OCI-LY7 (cell line): ENCODE measurements around the gene STARD3. TPM values are rescaled to one million over a fixed set of nuclear protein-coding genes. Genes with fewer than 3 reads are reported as not detected.

Experiments
- BruUV-seq: library from RNA; stranded (reverse); fragments of 400-500 nt; replicated peaks from 2 replicates; lab custom pipeline; 2021; lab: Mats Ljungman, UMichigan
- CTCF ChIA-PET: fragments of 300-600 bp; sonication (Branson Sonifier 250); formaldehyde crosslinking; loops from one replicate; lab custom pipeline; 2022; ENCODE audit warnings: antibody characterized with exemption; ENCODE audit not compliant: unreplicated experiment; lab: Charles Lee
- POLR2A ChIA-PET: fragments of 300-600 bp; sonication (Branson Sonifier 250); formaldehyde crosslinking; loops from one replicate; lab custom pipeline; 2022; ENCODE audit warnings: antibody characterized with exemption; lab: Charles Lee
- DNase-seq: peaks from one replicate; pipeline ENCODE4 v3.0.0-alpha.2; 2015; ENCODE audit warnings: low spot score
- H2AFZ ChIP-seq: fragments of 200-600 bp; sonication (generic), shearing (Covaris generic); 2 replicates; pipeline ENCODE4 v1.6.1; 2014; ENCODE audit warnings: mild to moderate bottlenecking, antibody characterized with exemption, low read length, moderate library complexity
- H3K27ac ChIP-seq: fragments of 200-600 bp; sonication (generic); 2 replicates; pipeline ENCODE4 v1.5.1; 2014; ENCODE audit warnings: mixed run types, low read depth, mild to moderate bottlenecking, moderate library complexity, low read length, inconsistent platforms; ENCODE audit not compliant: poor library complexity, severe bottlenecking
- H3K36me3 ChIP-seq: fragments of 200-600 bp; sonication (generic); 2 replicates; pipeline ENCODE4 v1.6.1; 2014; ENCODE audit warnings: mild to moderate bottlenecking, antibody characterized with exemption, low read length, moderate library complexity, mixed read lengths; ENCODE audit not compliant: insufficient read depth
- H3K4me1 ChIP-seq: fragments of 200-600 bp; sonication (generic); 2 replicates; pipeline ENCODE4 v1.5.1; 2014; ENCODE audit warnings: mild to moderate bottlenecking, low read length; ENCODE audit not compliant: insufficient read depth, poor library complexity, severe bottlenecking
- H3K4me2 ChIP-seq: fragments of 200-600 bp; sonication (generic); 2 replicates; pipeline ENCODE4 v1.6.1; 2014; ENCODE audit warnings: mild to moderate bottlenecking, low read length
- H3K4me3 ChIP-seq: fragments of 200-600 bp; sonication (generic); 2 replicates; pipeline ENCODE4 v1.5.1; 2014; ENCODE audit warnings: mild to moderate bottlenecking, low read depth, low read length; ENCODE audit not compliant: poor library complexity, severe bottlenecking
- H3K79me2 ChIP-seq: fragments of 200-600 bp; sonication (generic); 2 replicates; pipeline ENCODE4 v1.6.1; 2016; ENCODE audit warnings: low read depth, mild to moderate bottlenecking, low read length, moderate library complexity, mixed read lengths; ENCODE audit not compliant: insufficient read depth
- H3K9me2 ChIP-seq: fragments of 200-600 bp; sonication (generic); 2 replicates; pipeline ENCODE4 v1.6.1; 2016; ENCODE audit warnings: mild to moderate bottlenecking, low read length, mixed read lengths; ENCODE audit not compliant: insufficient read depth
- H3K9me3 ChIP-seq: fragments of 200-600 bp; sonication (generic); 2 replicates; pipeline ENCODE4 v1.6.1; 2014; ENCODE audit warnings: mild to moderate bottlenecking, mixed run types, low read length, mixed read lengths
- H4K20me1 ChIP-seq: fragments of 200-600 bp; sonication (generic); 2 replicates; pipeline ENCODE4 v1.6.1; 2014; ENCODE audit warnings: mild to moderate bottlenecking, antibody characterized with exemption, low read length, moderate library complexity, mixed read lengths; ENCODE audit not compliant: insufficient read depth
- EZH2phosphoT487 ChIP-seq: fragments of 200-600 bp; sonication (generic); IDR thresholded peaks from 2 replicates; pipeline ENCODE4 v1.6.1; 2018; ENCODE audit warnings: low read depth, borderline replicate concordance, mild to moderate bottlenecking, mixed run types, antibody characterized with exemption, low read length, moderate library complexity, mixed read lengths
- intact Hi-C: fragments of 100-400 bp; cut with micrococcal nuclease; formaldehyde crosslinking; loops from one replicate; pipeline ENCODE4 v1.10.0; 2022; ENCODE audit not compliant: unreplicated experiment
- total RNA-seq, 2 experiments: library from RNA; depleted of rRNA in 1 of 2; stranded (reverse); fragments of >200 nt in 1 of 2; shearing (Covaris generic) in 1 of 2; gene quantifications; 2 replicates each; pipeline ENCODE4 v1.2.3, GENCODE V29; 2014 to 2022
- TF ChIP-seq, protein P1 (sequence below): fragments of 200-600 bp; sonication (generic); conservative IDR thresholded peaks from 2 replicates; pipeline ENCODE4 v1.5.1; 2014; ENCODE audit warnings: mild to moderate bottlenecking, antibody characterized with exemption, low read length, moderate library complexity, mixed read lengths

Gene STARD3
- total RNA-seq, 2 experiments from 2014 or later, result 36.5 to 54.2 TPM

DNA sequence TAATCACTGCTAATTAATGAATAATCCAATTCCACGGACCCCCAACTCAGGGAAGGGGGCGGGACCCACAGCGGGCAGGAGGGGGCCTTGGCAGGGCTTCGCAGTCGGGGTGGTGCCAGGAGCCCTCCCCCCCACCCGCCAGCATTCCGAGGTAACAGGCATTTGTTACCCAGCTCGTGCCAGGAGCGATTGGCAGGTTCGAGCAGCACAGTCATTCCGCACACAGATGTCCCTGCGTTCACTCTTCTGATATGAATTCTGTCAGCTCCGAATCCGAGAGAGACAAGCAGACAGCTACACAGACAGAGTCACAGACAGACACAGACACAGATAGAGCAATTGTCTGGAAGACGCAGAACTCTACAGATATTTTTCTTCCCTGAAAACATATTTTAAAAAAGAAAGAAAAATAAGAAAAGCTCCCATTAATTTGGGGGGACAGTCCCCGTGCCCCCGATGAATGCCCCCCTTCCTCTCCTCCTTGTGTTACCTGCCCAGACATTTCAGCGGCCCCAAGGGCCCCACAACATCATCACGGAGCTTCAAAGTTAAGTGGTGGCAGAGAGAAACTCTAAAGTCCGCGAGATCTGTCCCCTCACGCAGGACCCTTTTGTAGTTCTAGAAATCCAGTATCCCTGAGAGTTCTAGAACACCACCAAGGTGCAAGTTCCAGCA is 39.4 kb upstream of the STARD3 start:
- Histone ChIP-seq H4K20me1 (no peaks in the 10 kb centered on the region), H3K4me2 (no peak overlapping the region), H3K4me1 (no peaks in the 10 kb centered on the region), H3K9me3 (no peaks in the 10 kb centered on the region), H3K27ac (no peak overlapping the region), H3K9me2 (no peaks in the 10 kb centered on the region), H2AFZ (no peak overlapping the region), H3K79me2 (no peaks in the 10 kb centered on the region), H3K36me3 (no peaks in the 10 kb centered on the region), H3K4me3 (no peak overlapping the region)
- CTCF ChIA-PET, result no interaction called here
- POLR2A ChIA-PET, result no interaction called here
- intact Hi-C loops, result no loop called here
- TF ChIP-seq, protein P1, sequence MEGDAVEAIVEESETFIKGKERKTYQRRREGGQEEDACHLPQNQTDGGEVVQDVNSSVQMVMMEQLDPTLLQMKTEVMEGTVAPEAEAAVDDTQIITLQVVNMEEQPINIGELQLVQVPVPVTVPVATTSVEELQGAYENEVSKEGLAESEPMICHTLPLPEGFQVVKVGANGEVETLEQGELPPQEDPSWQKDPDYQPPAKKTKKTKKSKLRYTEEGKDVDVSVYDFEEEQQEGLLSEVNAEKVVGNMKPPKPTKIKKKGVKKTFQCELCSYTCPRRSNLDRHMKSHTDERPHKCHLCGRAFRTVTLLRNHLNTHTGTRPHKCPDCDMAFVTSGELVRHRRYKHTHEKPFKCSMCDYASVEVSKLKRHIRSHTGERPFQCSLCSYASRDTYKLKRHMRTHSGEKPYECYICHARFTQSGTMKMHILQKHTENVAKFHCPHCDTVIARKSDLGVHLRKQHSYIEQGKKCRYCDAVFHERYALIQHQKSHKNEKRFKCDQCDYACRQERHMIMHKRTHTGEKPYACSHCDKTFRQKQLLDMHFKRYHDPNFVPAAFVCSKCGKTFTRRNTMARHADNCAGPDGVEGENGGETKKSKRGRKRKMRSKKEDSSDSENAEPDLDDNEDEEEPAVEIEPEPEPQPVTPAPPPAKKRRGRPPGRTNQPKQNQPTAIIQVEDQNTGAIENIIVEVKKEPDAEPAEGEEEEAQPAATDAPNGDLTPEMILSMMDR, result no peak
- TF ChIP-seq EZH2phosphoT487, result no peak
- BruUV-seq, result no TSS peak
- DNase-seq, result no peak

- no peaks in the 10 kb centered on the region for H4K20me1 ChIP-seq
- intact Hi-C loops, result no loop called here
- H3K36me3 ChIP-seq, result no peaks in the 10 kb centered on the region
- H2AFZ ChIP-seq, result no peak overlapping the region
- H3K4me1 ChIP-seq, result no peaks in the 10 kb centered on the region
- H3K79me2 ChIP-seq, result no peaks in the 10 kb centered on the region
- no peak overlapping the region for H3K4me2 ChIP-seq
- H3K9me2 ChIP-seq, result no peaks in the 10 kb centered on the region
- POLR2A ChIA-PET, result no interaction called here
- TF ChIP-seq, protein P1, result no peak
- no peak for TF ChIP-seq EZH2phosphoT487
- no peaks in the 10 kb centered on the region for H3K9me3 ChIP-seq
- CTCF ChIA-PET, result no interaction called here
- H3K4me3 ChIP-seq, result no peak overlapping the region
- no peak overlapping the region for H3K27ac ChIP-seq
- DNase-seq, result no peak
- BruUV-seq, result no TSS peak
These were observed 38.9 kb upstream of the STARD3 start for GRCh38 chr17:39598047-39598481.

DNA sequence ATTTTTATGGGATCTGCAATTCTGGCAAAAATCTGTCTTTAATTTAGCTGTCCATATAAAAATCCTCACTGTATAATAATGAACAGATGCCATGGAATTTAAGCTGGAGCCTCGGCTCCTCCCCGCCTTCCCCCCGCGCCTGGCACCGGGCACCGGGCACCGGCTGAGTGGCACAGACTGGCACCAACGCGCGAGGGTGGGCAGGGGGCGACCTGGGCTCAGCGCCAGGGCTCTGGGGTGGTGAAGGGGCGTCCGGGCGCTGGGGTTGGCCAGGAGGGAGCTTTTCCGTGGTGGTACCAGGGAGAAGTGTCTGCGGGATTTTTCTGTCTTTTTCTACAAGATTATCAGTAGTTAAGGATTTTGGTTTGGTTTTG is 38.3 kb upstream of the STARD3 start:
- no peak for TF ChIP-seq EZH2phosphoT487
- TF ChIP-seq, protein P1, result no peak
- Histone ChIP-seq H3K9me3 (no peaks in the 10 kb centered on the region), H4K20me1 (no peaks in the 10 kb centered on the region), H3K4me2 (no peak overlapping the region), H2AFZ (no peak overlapping the region), H3K79me2 (no peaks in the 10 kb centered on the region), H3K27ac (no peak overlapping the region), H3K36me3 (no peaks in the 10 kb centered on the region), H3K4me3 (no peak overlapping the region), H3K9me2 (no peaks in the 10 kb centered on the region), H3K4me1 (peaks cover under 1% of the 10 kb centered on the region)
- ChIA-PET CTCF (no interaction called here), POLR2A (no interaction called here)
- BruUV-seq, result no TSS peak
- DNase-seq, result no peak
- intact Hi-C loops, result no loop called here
